Glutamatergic neuron (in vitro differentiated cells): Measurements from ENCODE around the gene ZBTB12. TPM values are rescaled to one million over a fixed set of nuclear protein-coding genes. Genes with fewer than 3 reads are reported as not detected.
A peak's percentile ranks its signal among the peaks of the same experiment; 100 is the strongest.

Experiments
- DNase-seq: peaks from one replicate; pipeline ENCODE4 v3.0.0; 2022
- H3K27ac Mint-ChIP-seq: one replicate; pipeline ENCODE4 v1.8.0; 2020; ENCODE audit warnings: mild to moderate bottlenecking, mixed read lengths, inconsistent platforms; ENCODE audit not compliant: unreplicated experiment
- H3K27me3 Mint-ChIP-seq: one replicate; pipeline ENCODE4 v1.8.0; 2020; ENCODE audit warnings: mild to moderate bottlenecking, moderate library complexity, mixed read lengths, inconsistent platforms; ENCODE audit not compliant: unreplicated experiment
- H3K36me3 Mint-ChIP-seq: one replicate; pipeline ENCODE4 v1.8.0; 2020; ENCODE audit warnings: mild to moderate bottlenecking, mixed read lengths, inconsistent platforms; ENCODE audit not compliant: unreplicated experiment
- H3K4me1 Mint-ChIP-seq: one replicate; pipeline ENCODE4 v1.8.0; 2020; ENCODE audit warnings: mild to moderate bottlenecking, low read depth, mixed read lengths, inconsistent platforms; ENCODE audit not compliant: unreplicated experiment
- H3K4me3 Mint-ChIP-seq: one replicate; pipeline ENCODE4 v1.8.0; 2020; ENCODE audit warnings: mild to moderate bottlenecking, mixed read lengths, inconsistent platforms; ENCODE audit not compliant: unreplicated experiment
- H3K9me3 Mint-ChIP-seq: one replicate; pipeline ENCODE4 v1.8.0; 2020; ENCODE audit warnings: mild to moderate bottlenecking, moderate library complexity, mixed read lengths, inconsistent platforms; ENCODE audit not compliant: unreplicated experiment
- total RNA-seq: library from RNA; stranded (reverse); fragmentation: NEBNext Ultra II Directional; extraction: Animal tissue kit (Norgen Biotek cat#: 25700); gene quantifications from one replicate; pipeline ENCODE4 v1.2.1, GENCODE V29; 2021; ENCODE audit not compliant: unreplicated experiment
- TF ChIP-seq, protein P1 (sequence below): fragments of 200-600 bp; sonication (generic); IDR thresholded peaks from one replicate; pipeline ENCODE4 v1.5.0; 2021; ENCODE audit not compliant: partially characterized antibody, unreplicated experiment

Gene ZBTB12
- total RNA-seq, 1 donor from 2014 or later: 16.2 TPM

DNA sequence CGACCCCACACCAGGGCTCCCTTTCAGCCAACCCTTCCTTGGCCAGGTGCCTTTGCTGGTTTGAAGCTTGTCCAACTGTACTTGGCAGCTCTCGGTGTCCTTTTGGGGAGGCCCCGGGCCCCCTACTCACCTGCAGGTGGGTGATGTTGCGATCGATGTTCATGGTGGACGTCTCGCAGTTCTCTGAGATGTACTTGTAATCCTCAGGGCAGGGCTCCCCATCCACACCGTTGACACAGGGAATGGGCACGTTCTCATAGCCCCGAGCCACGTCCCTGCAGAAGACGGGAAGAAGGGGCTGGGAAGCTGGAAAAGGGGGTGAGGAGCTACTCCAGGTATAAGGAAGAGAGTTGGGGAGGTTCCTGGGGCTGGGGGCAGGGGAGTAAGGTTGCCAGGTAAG, 18.2 kb downstream of the ZBTB12 start:
- Mint-ChIP-seq H3K36me3 (peaks cover 10% of the 10 kb centered on the region), H3K9me3 (peaks cover 10% of the 10 kb centered on the region), H3K27ac (no peak overlapping the region), H3K4me3 (no peak overlapping the region), H3K4me1 (peaks cover 9% of the 10 kb centered on the region), H3K27me3 (peaks cover 9% of the 10 kb centered on the region)
- TF ChIP-seq, protein P1, sequence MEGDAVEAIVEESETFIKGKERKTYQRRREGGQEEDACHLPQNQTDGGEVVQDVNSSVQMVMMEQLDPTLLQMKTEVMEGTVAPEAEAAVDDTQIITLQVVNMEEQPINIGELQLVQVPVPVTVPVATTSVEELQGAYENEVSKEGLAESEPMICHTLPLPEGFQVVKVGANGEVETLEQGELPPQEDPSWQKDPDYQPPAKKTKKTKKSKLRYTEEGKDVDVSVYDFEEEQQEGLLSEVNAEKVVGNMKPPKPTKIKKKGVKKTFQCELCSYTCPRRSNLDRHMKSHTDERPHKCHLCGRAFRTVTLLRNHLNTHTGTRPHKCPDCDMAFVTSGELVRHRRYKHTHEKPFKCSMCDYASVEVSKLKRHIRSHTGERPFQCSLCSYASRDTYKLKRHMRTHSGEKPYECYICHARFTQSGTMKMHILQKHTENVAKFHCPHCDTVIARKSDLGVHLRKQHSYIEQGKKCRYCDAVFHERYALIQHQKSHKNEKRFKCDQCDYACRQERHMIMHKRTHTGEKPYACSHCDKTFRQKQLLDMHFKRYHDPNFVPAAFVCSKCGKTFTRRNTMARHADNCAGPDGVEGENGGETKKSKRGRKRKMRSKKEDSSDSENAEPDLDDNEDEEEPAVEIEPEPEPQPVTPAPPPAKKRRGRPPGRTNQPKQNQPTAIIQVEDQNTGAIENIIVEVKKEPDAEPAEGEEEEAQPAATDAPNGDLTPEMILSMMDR: no peak
- no peak for DNase-seq

DNA sequence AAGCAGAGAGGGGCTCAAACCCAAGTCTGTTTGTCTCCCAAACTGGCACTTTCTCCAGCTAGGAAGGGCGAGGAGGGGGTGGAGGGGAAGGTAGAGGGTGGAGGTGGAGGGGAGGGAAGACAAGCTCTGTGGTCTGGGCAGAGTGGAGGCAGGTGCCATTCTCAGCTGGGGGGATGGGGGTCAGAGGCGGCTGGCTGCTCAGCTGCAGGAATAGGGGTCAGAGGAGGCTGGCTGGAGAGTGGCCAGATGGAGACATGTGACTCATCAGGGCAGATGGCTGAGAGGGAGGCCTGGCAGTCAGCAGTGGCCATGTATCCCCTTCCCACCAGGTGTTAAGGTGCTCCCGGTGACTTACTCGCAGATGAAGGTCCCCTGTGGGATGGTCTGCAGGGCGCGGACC, 19.5 kb downstream of the ZBTB12 start:
- peak overlapping the region; percentile 64 for H3K4me3 Mint-ChIP-seq
- peaks cover 10% of the 10 kb centered on the region for H3K9me3 Mint-ChIP-seq
- H3K27ac Mint-ChIP-seq: peak overlapping the region; percentile 91
- peaks cover 12% of the 10 kb centered on the region for H3K4me1 Mint-ChIP-seq
- H3K27me3 Mint-ChIP-seq: peaks cover 9% of the 10 kb centered on the region
- peaks cover 10% of the 10 kb centered on the region for H3K36me3 Mint-ChIP-seq
- TF ChIP-seq, protein P1: no peak
- peak; percentile 50 for DNase-seq

DNA sequence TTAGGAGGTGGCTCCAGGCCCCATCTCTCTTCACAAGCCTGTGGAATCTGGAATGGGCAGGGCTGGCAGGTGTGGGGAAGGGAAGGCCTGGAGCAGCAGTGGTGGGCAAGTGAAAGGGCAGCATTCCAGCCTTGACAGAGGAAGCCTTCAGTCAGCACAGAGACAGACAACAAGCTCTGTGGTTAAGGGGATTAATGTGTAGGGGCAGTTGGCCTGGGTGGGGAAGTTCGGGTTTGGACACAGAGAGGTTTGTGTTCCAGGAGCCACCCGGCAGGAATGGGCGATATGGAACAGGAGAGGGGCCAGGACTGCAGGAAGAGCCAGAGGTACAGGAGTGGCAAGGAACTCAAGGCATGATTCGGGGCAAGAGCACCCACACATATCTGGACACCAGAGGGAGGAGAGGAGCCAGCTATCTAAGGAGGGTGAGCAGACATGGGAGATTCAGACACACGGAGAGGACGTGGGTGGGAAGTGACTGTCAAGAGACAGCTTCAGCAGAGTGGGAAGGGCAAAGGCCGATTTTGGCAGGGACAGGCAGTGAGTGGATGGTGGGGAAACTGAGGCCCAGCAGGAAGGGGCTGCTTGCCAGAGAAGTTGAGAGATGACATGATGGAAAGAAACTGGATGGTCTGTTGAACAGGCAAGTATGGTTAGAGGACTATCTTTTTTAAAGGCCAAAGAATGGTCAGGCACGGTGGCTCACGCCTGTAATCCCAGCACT, 20.6 kb downstream of the ZBTB12 start:
- no peak for DNase-seq
- H3K4me1 Mint-ChIP-seq: peaks cover 12% of the 10 kb centered on the region
- TF ChIP-seq, protein P1: no peak
- peak overlapping the region; percentile 2 for H3K4me3 Mint-ChIP-seq
- peaks cover 9% of the 10 kb centered on the region for H3K27me3 Mint-ChIP-seq
- H3K27ac Mint-ChIP-seq: peak overlapping the region; percentile 24
- H3K36me3 Mint-ChIP-seq: peaks cover 9% of the 10 kb centered on the region
- H3K9me3 Mint-ChIP-seq: peaks cover 10% of the 10 kb centered on the region

DNA sequence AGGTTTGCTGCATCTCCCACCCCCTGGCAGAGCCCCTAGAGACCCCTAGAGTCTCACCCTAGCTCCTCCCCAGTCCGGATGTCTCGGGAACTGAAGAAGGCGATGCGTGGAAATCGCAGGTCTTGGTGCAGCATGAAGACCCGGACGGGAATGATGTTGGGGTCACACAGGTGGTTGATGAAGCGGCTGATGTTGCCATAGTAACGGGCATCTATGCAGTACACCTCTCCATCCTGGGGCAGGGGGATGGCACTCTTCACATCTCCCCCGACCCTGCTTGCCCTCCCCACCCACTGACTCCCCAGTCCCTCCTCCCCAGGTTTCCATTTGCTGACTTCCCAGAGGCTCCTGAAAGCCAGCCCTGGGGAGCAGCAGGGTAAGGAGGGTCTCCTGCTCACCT, 21.3 kb downstream of the ZBTB12 start:
- peaks cover 9% of the 10 kb centered on the region for H3K9me3 Mint-ChIP-seq
- H3K4me3 Mint-ChIP-seq: no peak overlapping the region
- H3K27ac Mint-ChIP-seq: no peak overlapping the region
- peaks cover 5% of the 10 kb centered on the region for H3K36me3 Mint-ChIP-seq
- TF ChIP-seq, protein P1: no peak
- peaks cover 12% of the 10 kb centered on the region for H3K4me1 Mint-ChIP-seq
- no peak for DNase-seq
- H3K27me3 Mint-ChIP-seq: peaks cover 12% of the 10 kb centered on the region

DNA sequence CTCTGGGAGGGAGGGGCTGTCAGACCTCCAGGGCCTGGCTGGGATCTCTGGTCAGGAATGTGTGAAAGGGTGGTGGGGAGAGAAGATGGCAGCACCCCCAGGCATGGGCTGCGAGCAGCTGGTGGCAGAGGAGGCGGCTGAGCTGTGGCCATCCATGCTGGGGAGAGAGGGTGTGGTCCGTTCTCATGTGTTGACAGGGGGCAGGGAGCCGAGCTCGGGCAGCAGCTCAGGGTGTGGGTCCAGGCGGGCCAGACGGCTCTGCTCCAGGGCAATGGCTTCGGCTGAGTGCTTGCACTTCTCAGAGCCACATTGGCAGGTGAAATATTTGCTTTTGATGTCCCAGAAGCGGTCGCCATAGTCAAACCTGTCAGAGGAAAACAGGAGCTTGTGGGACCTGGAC, 22.0 kb downstream of the ZBTB12 start:
- Mint-ChIP-seq H3K4me3 (no peak overlapping the region), H3K27me3 (peaks cover 12% of the 10 kb centered on the region), H3K4me1 (peaks cover 12% of the 10 kb centered on the region), H3K36me3 (peaks cover 5% of the 10 kb centered on the region), H3K27ac (no peak overlapping the region), H3K9me3 (peaks cover 9% of the 10 kb centered on the region)
- TF ChIP-seq, protein P1: no peak
- no peak for DNase-seq
